SH-SY5Y (cell line): ENCODE results near the gene ZCCHC24.

ENCODE experiments used
- GATA2 ChIP-seq: IDR thresholded peaks from 2 replicates; pipeline ENCODE4 v1.6.1; 2011; ENCODE audit warnings: mild to moderate bottlenecking, low read depth, low read length
- GATA3 ChIP-seq: IDR thresholded peaks from 2 replicates; pipeline ENCODE4 v1.6.1; 2011; ENCODE audit warnings: low read depth, mild to moderate bottlenecking, low read length, moderate library complexity

DNA sequence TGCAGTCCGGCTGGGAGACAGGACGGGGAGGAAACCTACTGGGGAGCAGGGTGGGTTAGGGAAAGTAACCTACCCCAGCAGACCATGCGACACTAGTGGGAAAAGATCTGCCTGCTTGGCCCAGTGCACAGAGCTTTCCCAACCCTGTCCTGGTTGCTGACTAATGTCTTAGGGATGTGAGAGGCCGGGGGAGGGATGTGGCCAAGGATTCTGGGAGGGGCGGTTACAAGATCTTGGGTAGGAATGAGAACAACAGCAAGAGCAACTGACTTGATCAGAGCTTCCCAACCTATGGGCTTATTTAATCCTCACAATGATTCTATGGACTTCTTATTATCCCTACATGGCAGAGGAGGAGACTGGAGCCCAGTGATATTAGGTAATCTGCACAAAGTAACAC lies 42.9 kb upstream of the ZCCHC24 start:
- no peak for TF ChIP-seq GATA2
- no peak for TF ChIP-seq GATA3
